ENCODE measurements around the gene ST3GAL2.
A peak's percentile ranks its signal among the peaks of the same experiment; 100 is the strongest.

Gene ST3GAL2, protein sequence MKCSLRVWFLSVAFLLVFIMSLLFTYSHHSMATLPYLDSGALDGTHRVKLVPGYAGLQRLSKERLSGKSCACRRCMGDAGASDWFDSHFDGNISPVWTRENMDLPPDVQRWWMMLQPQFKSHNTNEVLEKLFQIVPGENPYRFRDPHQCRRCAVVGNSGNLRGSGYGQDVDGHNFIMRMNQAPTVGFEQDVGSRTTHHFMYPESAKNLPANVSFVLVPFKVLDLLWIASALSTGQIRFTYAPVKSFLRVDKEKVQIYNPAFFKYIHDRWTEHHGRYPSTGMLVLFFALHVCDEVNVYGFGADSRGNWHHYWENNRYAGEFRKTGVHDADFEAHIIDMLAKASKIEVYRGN

DNA sequence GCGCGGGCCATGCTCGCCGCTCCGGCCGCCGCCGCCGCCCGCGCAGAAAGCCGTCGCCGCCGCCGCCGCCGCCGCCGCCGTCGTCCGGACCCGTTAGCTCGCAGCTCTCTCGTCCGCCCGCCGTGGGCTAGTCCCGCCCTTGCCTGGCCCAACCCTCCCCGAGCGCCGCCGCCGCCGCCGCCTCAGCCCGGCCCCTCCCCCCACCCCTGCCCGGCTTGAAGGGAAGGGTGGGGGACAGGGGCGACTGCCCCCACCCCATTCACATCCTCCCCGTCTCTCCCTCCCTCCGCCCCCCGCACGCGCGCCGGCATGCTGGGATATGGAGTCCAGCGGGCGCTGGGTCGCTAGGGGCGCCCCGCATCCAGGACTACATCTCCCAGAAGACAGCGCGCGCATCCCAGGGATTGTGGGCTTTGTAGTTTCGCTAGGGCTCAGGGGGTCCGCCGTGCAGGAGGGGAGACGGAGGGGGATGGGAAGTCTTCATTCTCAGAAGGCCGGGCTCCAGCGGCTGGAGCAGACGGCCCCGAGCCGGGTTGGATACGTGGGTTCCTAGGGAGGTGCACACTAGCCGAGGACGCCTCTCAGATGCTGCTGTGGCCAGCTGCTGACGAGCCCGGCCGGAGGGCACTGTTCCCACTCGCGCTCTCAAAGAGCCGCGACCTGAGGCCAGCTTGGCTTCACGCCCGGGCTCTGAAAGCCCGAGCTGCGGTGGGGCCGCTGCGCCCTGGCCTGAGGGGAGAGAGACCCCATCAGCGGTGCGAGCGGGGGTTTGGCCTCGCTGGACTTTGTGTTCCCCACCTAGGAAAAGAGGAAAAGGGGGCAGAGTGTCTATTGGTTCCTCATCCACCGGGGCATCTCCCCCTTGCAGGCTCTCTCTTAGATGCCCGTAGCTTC is at the start of gene ST3GAL2:
TSS of gene ST3GAL2 (minus strand) at position 132 of the 894 bp plus-strand sequence. CDS start 40,570 bp downstream, outside the sequence.
- peak; percentile 79 for DNase-seq

DNA sequence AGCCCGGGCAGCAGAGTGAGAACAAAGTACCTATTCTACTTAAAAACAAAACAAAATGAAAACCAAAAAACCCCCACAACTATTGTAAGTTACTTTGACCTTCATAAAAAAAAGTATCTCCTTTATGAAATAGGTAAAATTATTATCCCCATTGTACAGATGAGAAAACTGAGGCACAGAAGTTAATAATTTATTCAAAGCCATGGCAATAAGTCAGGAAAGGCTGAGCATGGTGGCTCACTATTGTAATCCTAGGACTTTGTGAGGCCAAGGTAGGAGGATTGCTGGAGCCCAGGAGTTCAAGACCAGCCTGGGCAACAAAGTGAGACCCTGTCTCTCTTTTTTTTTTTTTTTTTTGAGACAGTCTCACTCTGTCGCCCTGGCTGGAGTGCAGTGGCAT is 46.0 kb upstream of the ST3GAL2 start:
- DNase-seq = no peak

DNA sequence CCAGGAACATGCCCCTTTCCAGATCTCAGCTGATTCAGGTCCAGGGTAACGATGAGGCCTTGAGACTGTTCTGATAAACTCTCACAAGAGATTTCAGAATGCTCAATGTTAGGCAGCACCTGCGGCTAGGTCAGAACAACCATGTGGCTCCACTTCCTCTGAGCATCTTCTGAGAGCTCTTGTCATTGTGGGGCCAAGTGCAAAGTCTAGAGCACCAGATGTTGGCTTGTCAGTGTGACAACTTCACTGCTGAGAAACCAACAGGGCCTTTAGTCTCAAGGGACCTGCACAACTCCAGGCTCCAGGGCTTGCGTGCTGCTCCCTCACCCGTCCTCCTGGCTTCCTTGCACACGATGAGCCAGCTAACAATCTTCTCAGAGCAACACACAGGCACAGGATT is 44.5 kb upstream of the ST3GAL2 start:
- no peak for DNase-seq

DNA sequence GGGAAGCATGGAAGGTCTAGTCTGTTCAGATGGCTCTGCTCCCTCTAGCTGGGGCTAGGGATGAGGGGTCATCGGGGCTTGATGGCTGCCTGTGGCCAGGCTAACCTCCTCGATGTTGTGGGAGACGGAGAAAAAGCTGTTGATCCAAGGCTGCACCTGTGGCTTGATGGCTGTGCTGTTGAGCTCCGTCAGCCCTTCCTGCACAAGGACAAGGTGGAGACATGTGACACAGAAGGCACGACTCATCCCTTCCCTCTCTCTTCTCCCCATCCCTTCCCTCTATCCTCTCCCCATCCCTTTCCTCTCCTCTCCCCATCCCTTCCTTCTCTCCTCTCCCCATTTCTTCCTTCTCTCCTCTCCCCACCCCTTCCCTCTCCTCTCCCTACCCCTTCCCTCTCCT is 43.7 kb upstream of the ST3GAL2 start:
- no peak for DNase-seq

DNA sequence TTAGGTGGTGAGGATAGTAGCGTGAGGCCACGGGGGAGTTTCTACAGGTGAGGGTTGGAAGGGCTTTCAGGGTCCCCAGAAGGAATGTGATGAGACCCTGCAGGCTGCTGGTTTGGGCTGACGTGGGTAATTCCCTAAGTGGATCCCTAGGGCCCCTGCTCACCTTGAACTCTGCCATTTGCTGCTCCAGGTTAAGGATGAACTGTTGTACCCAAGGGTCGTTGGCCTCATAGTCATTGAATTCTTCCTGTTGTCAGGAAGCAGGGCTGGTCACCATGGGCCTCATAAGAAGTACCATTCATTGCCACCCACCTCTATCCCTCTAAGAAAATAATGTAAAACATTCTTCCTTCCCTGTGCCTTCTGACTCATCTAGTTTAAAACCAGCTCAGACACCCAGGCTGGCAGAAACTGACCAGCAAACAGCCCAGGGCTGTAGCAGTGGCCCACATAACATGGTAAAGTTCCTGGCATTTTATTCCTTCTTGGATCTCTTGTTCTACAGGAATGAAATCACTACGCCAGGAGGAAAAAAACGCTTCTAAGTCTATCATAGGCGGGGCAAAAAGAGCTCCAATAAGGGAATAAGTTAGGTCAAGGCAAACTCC is 43.1 kb upstream of the ST3GAL2 start:
- no peak for DNase-seq

DNA sequence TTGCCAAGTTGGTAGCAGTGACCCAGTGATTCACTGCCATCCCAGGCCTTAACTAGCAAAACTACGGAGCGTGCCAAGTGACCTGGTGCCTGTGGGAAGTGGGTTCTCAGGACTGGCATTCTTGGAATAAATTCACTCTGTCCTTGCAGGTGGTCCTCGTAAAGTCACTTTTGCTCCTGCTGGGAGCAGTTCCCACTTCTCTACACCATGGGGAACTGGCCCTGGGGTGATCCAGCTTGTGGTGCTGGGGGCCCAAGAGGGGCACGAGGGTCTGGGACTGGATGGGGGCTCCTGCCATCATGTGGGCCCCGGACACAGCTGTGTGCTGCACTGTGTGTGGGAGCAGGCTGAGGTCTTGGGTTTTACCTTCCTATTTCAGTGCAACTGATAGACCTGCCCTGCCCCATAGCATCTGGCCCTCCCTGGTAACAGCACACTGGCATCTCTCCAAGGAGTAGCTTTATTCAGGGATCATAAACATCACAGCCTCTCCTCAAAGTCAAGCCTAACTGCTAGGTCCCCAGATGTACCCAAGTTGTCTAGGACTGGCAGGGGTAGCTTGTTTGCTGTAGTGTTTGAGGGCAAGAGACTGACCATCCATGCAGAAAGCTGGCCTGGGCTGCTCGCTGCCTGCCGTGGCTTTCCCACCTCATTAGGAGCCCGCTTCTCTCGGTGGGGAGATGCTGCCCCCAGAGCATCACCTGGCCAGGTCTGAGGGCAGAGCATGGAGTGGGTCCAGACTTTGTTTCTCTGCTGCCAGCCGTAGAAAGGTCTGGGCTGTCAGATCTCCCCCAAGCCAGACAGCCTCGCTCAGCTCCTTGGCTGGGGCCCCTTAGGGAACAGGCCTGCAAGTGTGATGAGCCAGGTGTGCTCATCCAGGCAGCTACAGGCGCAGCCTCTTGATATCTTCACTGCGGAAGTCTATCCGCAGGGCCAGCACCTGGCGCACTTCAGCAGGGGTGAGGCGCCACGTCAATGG is 41.5 kb upstream of the ST3GAL2 start:
- no peak for DNase-seq

DNA sequence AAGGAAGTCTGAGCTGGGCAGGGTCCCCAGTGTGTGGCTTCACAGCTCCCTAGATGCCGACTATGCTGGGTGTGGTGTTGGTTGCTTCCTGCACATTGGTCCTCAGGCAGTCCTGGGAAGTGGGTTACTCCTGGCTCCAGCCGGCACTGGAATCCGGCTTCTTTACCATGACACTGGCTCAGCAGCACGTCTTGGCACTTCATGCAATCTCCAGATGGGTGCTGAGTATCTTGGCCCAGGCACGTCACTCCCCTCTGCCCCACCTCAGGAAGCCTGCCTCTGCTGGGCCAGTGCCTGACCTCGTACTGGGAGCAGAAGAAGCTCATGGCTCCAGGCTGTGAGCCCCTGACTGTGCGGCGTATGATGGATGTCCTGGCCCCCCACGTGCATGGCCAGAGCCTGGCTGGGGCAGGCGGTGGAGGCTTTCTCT is 40.0 kb upstream of the ST3GAL2 start:
- DNase-seq = no peak

DNA sequence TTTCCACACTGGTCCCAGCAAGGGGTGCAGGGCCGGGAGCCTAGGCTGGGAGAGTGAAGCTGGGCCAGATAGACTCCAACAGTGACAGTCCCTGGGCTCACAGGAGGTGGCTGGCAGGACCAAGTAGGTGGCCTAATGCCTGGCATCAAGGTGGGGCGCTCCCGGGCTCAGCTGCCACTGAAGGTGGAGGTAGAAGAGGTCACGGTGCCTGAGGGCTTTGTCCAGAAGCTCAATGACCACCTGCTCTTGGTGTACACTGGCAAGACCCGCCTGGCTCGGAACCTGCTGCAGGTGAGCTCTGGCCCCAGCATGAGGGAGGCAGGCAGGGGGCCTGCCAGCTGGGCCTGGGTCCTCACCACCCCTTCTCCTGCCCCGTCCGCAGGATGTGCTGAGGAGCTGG is 39.3 kb upstream of the ST3GAL2 start:
- no peak for DNase-seq

DNA sequence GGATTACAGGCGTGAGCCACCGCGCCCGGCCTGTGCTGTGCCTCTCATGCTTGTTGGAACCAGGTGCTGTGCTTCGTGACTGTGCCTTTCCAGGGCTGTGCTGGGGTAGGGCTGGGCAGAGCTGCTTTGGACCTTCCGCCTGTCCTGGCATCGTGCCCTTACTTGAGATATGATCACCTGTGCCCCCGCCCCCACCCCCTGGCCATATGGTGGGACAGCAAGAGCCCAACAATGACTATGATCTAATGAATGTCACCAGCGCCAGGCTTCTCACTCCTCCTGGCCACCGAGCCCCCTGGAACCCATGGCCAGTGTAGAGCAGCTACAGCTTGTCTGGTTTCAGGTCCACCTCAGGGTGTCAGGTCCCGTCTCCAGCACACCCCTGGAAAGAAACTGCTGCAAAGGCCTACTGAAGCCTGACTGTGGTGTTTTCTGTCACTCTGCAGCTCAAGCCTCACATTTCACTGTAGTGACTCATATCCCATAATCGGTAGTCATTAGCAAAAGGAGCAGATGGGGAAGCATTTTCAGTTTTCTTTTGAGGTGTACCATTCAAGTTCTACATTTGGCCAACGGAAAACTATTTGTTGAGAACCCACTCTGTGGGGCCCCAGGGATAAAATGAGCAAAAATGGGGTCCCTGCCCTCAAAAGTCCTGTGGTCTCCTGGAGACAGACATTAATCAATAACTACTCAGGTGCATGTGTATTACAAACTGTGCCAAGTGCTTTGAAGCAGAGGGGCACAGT is 37.5 kb upstream of the ST3GAL2 start:
- peak; percentile 95 for DNase-seq

DNA sequence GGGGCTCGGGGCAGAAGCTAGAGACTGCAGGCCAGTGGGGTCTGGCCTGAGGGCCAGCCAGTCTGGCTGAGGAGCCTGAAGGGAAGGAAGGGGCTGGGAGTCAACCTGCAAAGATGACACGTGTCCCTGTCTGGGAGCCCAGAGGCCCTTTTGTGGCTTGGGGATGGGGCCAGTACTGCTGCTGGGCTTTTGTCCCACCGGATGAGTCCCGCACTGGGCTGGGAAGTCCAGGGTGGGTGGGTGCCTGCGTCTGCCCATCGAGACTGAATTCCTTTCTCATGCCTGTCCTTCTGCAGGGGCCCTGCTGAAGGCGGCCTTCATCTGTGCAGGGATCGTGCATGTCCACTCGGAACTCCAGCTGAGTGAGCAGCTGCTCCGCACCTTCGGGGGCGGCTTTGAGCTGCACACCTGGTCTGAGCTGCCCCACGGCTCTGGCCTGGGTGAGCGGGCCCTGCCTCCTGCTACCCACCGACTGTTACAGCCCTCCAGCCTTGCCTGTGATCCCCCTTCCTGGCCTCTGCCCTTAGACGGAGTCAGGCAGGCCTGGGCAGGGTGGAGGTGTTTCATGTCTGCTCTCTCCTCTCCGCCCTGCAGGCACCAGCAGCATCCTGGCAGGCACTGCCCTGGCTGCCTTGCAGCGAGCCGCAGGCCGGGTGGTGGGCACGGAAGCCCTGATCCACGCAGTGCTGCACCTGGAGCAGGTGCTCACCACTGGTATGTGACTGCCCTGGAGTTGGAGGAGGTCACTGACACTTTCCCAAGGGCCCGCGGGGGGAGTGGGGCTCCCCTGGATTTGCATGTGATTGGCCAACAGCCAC is 36.4 kb upstream of the ST3GAL2 start:
- DNase-seq = no peak

DNA sequence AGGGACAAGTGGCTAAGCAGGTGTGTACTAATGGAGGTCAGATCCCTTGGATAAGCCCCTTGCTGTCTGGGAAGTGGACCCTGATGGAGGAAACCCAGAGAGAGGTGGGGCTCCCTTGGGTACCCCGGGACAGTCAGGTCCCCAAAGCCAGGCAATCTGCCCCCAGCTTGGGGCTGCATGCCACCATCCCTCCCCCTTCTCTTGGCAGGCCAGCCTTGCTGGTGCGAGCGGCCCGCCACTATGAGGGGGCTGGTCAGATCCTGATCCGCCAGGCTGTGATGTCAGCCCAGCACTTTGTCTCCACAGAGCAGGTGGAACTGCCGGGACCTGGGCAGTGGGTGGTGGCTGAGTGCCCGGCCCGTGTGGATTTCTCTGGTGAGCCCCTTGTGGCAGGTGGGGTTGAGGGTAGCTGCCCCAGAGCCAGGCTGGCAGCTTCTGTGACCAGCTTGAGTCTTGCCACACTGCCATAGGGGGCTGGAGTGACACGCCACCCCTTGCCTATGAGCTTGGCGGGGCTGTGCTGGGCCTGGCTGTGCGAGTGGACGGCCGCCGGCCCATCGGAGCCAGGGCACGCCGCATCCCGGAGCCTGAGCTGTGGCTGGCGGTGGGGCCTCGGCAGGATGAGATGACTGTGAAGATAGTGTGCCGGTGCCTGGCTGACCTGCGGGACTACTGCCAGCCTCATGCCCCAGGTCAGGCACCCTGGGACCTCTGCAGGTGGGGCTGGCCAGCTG is 35.6 kb upstream of the ST3GAL2 start:
- DNase-seq = no peak

DNA sequence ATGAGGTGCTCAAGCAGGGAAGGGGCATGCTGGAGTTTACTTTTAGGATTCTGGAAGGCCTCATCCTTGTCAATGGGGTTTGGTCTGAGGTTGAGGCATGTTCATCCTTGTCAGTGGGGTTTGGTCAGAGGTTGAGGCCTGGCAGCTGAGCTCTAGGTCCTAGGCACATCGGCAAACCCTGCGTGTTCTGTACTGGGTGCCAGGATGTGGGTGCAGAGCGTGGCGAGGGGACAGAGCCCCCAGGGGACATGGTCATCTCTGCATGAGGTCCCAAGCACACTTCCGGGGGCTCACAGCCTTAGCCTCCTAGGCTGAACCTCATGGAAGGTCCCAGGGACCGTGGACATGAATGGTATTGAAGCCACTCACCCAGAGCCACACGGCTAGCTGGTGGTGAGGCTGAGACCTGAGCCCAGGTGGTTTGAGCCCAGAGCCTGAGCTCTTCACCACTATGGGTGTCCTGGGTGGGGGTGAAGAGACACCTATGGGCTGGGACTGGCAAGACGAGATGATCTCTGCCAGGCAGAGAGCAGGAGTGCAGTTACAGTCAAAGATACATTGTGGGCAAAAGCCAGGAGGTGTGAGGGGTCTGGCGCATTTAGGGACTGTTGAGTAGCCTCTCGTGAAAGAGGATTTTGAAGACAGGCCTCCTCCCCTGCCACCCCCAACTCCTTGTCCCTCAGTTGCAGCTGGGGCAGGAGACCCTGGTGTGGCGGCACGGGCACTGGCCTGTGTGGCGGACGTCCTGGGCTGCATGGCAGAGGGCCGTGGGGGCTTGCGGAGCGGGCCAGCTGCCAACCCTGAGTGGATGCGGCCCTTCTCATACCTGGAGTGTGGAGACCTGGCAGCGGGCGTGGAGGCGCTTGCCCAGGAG is 34.8 kb upstream of the ST3GAL2 start:
- DNase-seq = no peak

DNA sequence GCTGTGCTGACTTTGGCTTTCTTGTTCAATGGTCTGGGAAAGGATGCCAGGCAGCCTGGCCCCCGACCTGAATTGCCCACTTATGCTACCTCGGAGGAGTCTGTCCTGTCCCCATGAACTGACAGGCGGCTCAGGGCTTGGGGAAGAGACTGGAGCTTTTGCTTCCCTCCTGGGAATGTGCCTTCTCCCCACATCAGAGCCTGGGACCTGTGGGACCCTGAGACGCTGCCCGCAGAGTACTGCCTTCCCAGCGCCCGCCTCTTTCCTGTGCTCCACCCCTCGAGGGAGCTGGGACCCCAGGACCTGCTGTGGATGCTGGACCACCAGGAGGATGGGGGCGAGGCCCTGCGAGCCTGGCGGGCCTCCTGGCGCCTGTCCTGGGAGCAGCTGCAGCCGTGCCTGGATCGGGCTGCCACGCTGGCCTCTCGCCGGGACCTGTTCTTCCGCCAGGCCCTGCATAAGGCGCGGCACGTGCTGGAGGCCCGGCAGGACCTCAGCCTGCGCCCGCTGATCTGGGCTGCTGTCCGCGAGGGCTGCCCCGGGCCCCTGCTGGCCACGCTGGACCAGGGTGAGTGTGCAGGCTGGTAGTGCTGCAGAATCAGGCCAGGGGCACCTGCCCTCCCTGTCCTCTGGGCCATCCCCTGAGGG is 34.0 kb upstream of the ST3GAL2 start:
- no peak for DNase-seq

DNA sequence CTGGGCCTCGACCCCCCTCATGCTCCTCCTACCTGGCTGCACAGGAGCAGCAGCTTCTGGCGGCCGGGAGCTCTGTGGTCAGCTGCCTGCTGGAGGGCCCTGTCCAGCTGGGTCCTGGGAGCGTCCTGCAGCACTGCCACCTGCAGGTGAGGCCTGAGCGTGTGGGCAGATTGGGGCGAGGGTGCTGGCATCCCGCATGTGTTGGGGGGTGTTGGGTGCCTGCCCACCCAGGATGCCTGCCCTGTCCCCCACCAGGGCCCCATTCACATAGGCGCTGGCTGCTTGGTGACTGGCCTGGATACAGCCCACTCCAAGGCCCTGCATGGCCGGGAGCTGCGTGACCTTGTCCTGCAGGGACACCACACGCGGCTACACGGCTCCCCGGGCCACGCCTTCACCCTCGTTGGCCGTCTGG is 32.0 kb upstream of the ST3GAL2 start:
- no peak for DNase-seq

DNA sequence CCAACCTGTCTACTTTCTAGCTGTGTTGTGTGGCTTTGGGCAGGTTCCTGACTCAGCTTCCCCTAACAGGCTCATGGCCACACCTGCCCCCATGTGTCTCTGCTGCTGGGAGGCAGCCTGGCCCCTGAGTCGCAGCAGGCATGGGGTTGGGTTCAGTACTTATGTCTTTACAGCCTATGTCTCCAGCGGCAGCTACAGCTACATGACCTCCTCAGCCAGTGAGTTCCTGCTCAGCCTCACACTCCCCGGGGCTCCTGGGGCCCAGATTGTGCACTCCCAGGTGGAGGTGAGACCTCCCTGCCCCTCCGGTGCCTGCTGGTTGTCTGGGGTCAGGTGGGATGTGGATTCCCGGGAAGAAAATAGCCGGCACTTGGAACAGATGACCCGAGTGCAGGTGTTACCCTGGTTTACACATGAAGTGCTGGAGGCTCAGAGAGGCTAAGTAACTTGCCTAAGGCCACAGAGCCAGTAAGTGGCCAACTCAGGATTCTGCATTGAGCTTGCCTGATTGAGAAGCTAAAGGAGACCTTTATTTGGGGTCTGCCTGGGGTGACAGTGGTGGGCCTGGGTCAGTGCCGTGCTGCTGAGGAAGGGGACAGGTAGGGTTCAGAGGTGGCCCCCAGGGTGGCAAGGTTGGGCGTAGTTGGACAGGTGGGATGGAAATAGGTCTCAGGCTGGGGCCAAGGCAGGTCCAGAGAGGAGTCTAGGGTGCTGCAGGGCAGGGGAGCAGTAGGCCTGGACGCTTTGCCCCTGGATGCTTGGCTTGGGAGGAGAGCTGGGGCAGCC is 31.4 kb upstream of the ST3GAL2 start:
- no peak for DNase-seq

DNA sequence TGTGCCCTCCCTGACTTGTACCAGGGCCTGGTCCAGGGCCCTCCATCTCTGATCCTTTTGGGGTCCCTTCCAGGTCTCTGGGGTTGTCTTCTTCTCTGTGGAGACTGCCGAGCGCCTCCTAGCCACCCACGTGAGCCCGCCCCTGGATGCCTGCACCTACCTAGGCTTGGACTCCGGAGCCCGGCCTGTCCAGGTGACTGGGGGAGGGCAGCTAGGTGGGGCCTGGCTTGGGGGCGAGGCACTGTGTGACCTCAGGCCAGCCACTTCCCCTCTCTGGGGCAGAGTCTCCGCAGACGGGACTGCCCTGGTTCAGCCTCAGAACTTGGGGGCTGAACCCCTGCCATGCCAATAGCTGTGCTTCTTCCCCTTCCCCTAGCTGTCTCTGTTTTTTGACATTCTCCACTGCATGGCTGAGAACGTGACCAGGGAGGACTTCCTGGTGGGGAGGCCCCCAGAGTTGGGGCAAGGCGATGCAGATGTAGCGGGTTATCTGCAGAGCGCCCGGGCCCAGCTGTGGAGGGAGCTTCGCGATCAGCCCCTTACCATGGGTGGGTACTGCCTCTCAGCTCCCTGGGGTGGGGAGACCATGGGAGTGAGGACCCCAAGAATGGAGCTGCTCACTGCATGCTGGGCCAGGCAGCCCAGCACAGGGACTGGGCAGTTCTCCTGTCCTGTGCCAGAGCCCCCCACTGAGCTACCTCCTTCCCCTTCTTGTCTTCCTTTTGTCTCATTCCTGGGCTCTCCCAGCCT is 30.1 kb upstream of the ST3GAL2 start:
- no peak for DNase-seq

DNA sequence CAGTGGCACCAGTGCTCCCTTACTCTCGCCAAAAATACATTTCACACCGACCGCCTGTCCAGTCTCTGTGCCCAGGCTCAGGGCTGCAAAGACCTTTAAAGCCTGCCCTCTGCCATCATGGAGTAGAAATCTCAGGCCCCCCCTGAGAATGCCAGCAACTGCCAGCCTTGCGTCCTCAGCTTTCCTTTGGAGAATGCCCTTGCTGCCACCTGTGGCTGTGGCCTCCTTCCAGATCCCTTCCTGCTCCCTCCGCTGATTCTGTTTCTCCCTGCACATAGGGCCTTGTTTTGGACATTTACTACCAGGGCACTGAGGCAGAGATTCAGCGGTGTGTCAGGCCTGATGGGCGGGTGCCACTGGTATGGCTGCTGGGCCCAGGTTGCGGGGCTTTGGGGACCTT is 28.7 kb upstream of the ST3GAL2 start:
- DNase-seq = no peak
